GM12891 (cell line): Measurements from ENCODE around the gene PPFIA2.

Experiments
- PAX5 ChIP-seq: IDR thresholded peaks from 2 replicates; pipeline ENCODE4 v1.6.1; 2011; ENCODE audit warnings: low read length, moderate library complexity, mild to moderate bottlenecking; ENCODE audit not compliant: insufficient read depth, severe bottlenecking
- POLR2A ChIP-seq: IDR thresholded peaks from 2 replicates; pipeline ENCODE4 v1.6.1; 2011; ENCODE audit warnings: low read depth, low read length, control low read depth
- POLR2AphosphoS5 ChIP-seq: IDR thresholded peaks from 2 replicates; pipeline ENCODE4 v1.6.1; 2011; ENCODE audit warnings: low read depth, low read length, control low read depth
- POU2F2 ChIP-seq: IDR thresholded peaks from 2 replicates; pipeline ENCODE4 v1.6.1; 2011; ENCODE audit warnings: low read depth, mild to moderate bottlenecking, control low read depth, low read length, moderate library complexity
- SPI1 ChIP-seq: IDR thresholded peaks from 2 replicates; pipeline ENCODE4 v1.6.1; 2011; ENCODE audit warnings: low read depth, low read length, control low read depth
- TAF1 ChIP-seq: IDR thresholded peaks from 2 replicates; pipeline ENCODE4 v1.6.1; 2011; ENCODE audit warnings: low read depth, low read length, control low read depth

GRCh38 chr12:81668475-81668874 is 90.7 kb downstream of the PPFIA2 start:
- TF ChIP-seq POLR2AphosphoS5 (no peak), POLR2A (no peak), POU2F2 (no peak), TAF1 (no peak), SPI1 (peak; percentile 16; the same call in 1 of the 2 replicates), PAX5 (no peak)
